HepG2 (cell line): ENCODE results near the gene DLG1. TPM values are rescaled to one million over a fixed set of nuclear protein-coding genes. Genes with fewer than 3 reads are reported as not detected.

ENCODE experiments used
- BCL6 ChIP-seq: IDR thresholded peaks from 2 replicates; pipeline ENCODE4 v1.6.1; 2016; ENCODE audit warnings: missing genetic modification reagents, missing compliant biosample characterization
- CCDC6 ChIP-seq: sonication (generic); formaldehyde crosslinking; IDR thresholded peaks from 2 replicates; pipeline ENCODE4 v1.8.1; 2022; ENCODE audit warnings: mild to moderate bottlenecking, missing genetic modification reagents, moderate library complexity
- CREB1 ChIP-seq, 2 experiments: fragments of 450-650 bp in 1 of 2; IDR thresholded peaks; 2 replicates each; pipeline ENCODE4 v1.6.1; 2016 to 2017; ENCODE audit warnings: control low read depth in 1 of 2, mild to moderate bottlenecking in 1 of 2, missing compliant biosample characterization in 1 of 2, missing genetic modification characterization in 1 of 2
- CREB3 ChIP-seq: sonication (generic); formaldehyde crosslinking; IDR thresholded peaks from 2 replicates; pipeline ENCODE4 v1.5.0; 2020; ENCODE audit warnings: missing genetic modification reagents
- CTCF ChIP-seq: sonication (generic); formaldehyde crosslinking; IDR thresholded peaks from 2 replicates; pipeline ENCODE4 v1.5.0; 2020; ENCODE audit warnings: mild to moderate bottlenecking, missing genetic modification reagents, moderate library complexity
- DPF2 ChIP-seq: sonication (generic); formaldehyde crosslinking; IDR thresholded peaks from 2 replicates; pipeline ENCODE4 v1.4.0; 2020; ENCODE audit warnings: mild to moderate bottlenecking, low read depth, missing genetic modification reagents, borderline replicate concordance
- FOXO4 ChIP-seq: sonication (generic); formaldehyde crosslinking; conservative IDR thresholded peaks from 2 replicates; pipeline ENCODE4 v1.8.1; 2023; ENCODE audit warnings: missing genetic modification reagents
- HDAC1 ChIP-seq: sonication (generic); formaldehyde crosslinking; IDR thresholded peaks from 2 replicates; pipeline ENCODE4 v1.5.1; 2020; ENCODE audit warnings: mild to moderate bottlenecking, missing genetic modification reagents
- KAT8 ChIP-seq: IDR thresholded peaks from 2 replicates; pipeline ENCODE4 v1.6.1; 2016; ENCODE audit warnings: missing genetic modification reagents, missing compliant biosample characterization
- MAX ChIP-seq: IDR thresholded peaks from 2 replicates; pipeline ENCODE4 v1.6.1; 2012; ENCODE audit warnings: inconsistent platforms
- MLX ChIP-seq: IDR thresholded peaks from 2 replicates; pipeline ENCODE4 v1.6.1; 2016
- RARA ChIP-seq: IDR thresholded peaks from 2 replicates; pipeline ENCODE4 v1.6.1; 2016; ENCODE audit warnings: missing genetic modification reagents, missing compliant biosample characterization
- SIN3B ChIP-seq: fragments of 150-350 bp; IDR thresholded peaks from 2 replicates; pipeline ENCODE4 v1.6.1; 2014; ENCODE audit warnings: low read length
- TEAD3 ChIP-seq: optimal IDR thresholded peaks from 2 replicates; pipeline ENCODE3; 2016; ENCODE audit warnings: borderline replicate concordance
- TFDP1 ChIP-seq: IDR thresholded peaks from 2 replicates; pipeline ENCODE4 v1.6.1; 2016; ENCODE audit warnings: missing compliant biosample characterization, missing genetic modification reagents, borderline replicate concordance
- ZBTB7A ChIP-seq: sonication (generic); formaldehyde crosslinking; IDR thresholded peaks from 2 replicates; pipeline ENCODE4 v1.8.0; 2022; ENCODE audit warnings: mild to moderate bottlenecking, missing genetic modification reagents
- ZNF18 ChIP-seq: sonication (generic); formaldehyde crosslinking; IDR thresholded peaks from 2 replicates; pipeline ENCODE4 v1.8.0; 2022; ENCODE audit warnings: mild to moderate bottlenecking, missing genetic modification reagents; ENCODE audit not compliant: insufficient replicate concordance
- ZNF235 ChIP-seq: sonication (generic); formaldehyde crosslinking; IDR thresholded peaks from 2 replicates; pipeline ENCODE4 v1.8.1; 2023; ENCODE audit warnings: mild to moderate bottlenecking, missing genetic modification reagents, borderline replicate concordance
- ZNF292 ChIP-seq: sonication (generic); formaldehyde crosslinking; IDR thresholded peaks from 2 replicates; pipeline ENCODE4 v1.8.1; 2022; ENCODE audit warnings: mild to moderate bottlenecking, low read depth, missing genetic modification reagents, borderline replicate concordance
- ZNF430 ChIP-seq: sonication (generic); formaldehyde crosslinking; IDR thresholded peaks from 2 replicates; pipeline ENCODE4 v1.9.0; 2021; ENCODE audit warnings: mild to moderate bottlenecking, missing genetic modification reagents
- ZNF441 ChIP-seq: sonication (generic); formaldehyde crosslinking; IDR thresholded peaks from 2 replicates; pipeline ENCODE4 v1.7.0; 2021; ENCODE audit warnings: missing genetic modification reagents, borderline replicate concordance
- ZNF788 ChIP-seq: sonication (generic); formaldehyde crosslinking; IDR thresholded peaks from 2 replicates; pipeline ENCODE4 v1.5.0; 2020; ENCODE audit warnings: mild to moderate bottlenecking, missing genetic modification reagents, borderline replicate concordance
- polyA plus RNA-seq, 8 experiments: library from polyadenylated mRNA; depleted of rRNA in 3 of 8; stranded (reverse) in 7 of 8; unstranded in 1 of 8; fragments of >200 nt; fragmentation: Illumina TruSeq in 4 of 8; extraction: Trizol in 4 of 8; gene quantifications; 2 replicates each; pipeline versions ENCODE4 v1.2.1 to v1.2.3, GENCODE V29; 2011 to 2016; ENCODE audit warnings: low read depth in 4 of 8, missing spikeins in 1 of 8, mixed read lengths in 1 of 8; ENCODE audit not compliant: insufficient read depth in 1 of 8
- total RNA-seq, 5 experiments: library from RNA; depleted of rRNA; stranded (reverse); fragments of >200 nt; fragmentation: Illumina TruSeq; extraction: Trizol; gene quantifications; 2 replicates each; pipeline ENCODE4 v1.2.3, GENCODE V29; 2016; ENCODE audit warnings: low read depth in 1 of 5

DLG1 gene
- total and polyA plus RNA-seq, 2 of the 13 experiments (the other 11 are each of a cell fraction or from before 2014, with no cell fraction given) = 30.5 to 104 TPM

GRCh38 chr3:197029511-197030167 is 268.8 kb downstream of the DLG1 start, which contains the start of gene MELTF (continued):
- TF ChIP-seq HDAC1 (CRISPR knock-in tag) (peak; percentile 34; the same call in 1 of the 2 replicates), ZNF235 (peak; percentile 61; the same call in 1 of the 2 replicates), ZNF430 (no peak), CREB1 (IDR thresholded peaks at IDR 0.05) (no peak), CREB1 (CRISPR knock-in tag; IDR thresholded peaks at IDR 0.05) (no peak), ZNF18 (CRISPR knock-in tag) (no peak), BCL6 (CRISPR knock-in tag) (no peak), CREB3 (CRISPR knock-in tag) (no peak), DPF2 (CRISPR knock-in tag) (no peak), ZNF441 (peak; percentile 45; the same call in 1 of the 2 replicates), CCDC6 (0 out of 2 replicates have a peak, but pooled peaks have one; percentile 33), KAT8 (CRISPR knock-in tag) (0 out of 2 replicates have a peak, but pooled peaks have one; percentile 21), FOXO4 (no peak), SIN3B (no peak), MLX (no peak), TFDP1 (CRISPR knock-in tag) (0 out of 2 replicates have a peak, but pooled peaks have one; percentile 32), RARA (peak; percentile 65), CTCF (CRISPR knock-in tag) (peak; percentile 74), ZNF788 (CRISPR knock-in tag) (no peak), ZNF292 (CRISPR knock-in tag) (no peak), TEAD3 (peak; percentile 40), ZBTB7A (peak; percentile 53; the same call in 1 of the 2 replicates), MAX (peak; percentile 36; the same call in 1 of the 2 replicates)
